Uterus (tissue), 2 donors: ENCODE results near the gene FSD1.

Source experiments
- POLR2A ChIP-seq, 2 donors: fragments of 450-650 bp; IDR thresholded peaks; one replicate each; pipeline ENCODE4 v1.6.1; 2016; ENCODE audit warnings: antibody characterized with exemption in 2 of 2, mild to moderate bottlenecking in 1 of 2, moderate library complexity in 1 of 2
- TF ChIP-seq, protein P1 (sequence below), 4 experiments: fragments of 200-600 bp in 2 of 4; fragments of 450-650 bp in 2 of 4; sonication (generic) in 2 of 4; IDR thresholded peaks; one replicate each; pipeline ENCODE4 v1.5.1; 2016 to 2019; ENCODE audit warnings: antibody characterized with exemption in 4 of 4, mild to moderate bottlenecking in 2 of 4, moderate library complexity in 1 of 4

DNA sequence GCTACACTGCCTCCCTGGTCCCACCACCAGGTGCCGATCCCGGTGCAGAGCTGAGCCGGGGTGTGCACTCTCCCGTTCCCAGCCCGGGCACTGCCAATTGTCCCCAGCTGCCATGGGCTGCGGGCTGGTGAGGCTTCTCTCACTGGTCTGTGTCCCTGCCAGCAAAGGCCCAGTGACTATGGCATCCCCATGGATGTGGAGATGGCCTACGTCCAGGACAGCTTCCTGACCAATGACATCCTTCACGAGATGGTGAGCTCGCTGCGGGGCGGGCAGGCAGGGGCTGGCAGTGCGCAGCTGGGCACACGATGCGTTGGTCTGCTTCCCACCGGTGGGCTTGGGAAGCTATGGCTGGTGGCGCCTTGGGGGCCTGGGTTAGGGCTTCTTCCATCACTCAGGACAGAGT is 53.5 kb downstream of the FSD1 start:
- TF ChIP-seq, protein P1, sequence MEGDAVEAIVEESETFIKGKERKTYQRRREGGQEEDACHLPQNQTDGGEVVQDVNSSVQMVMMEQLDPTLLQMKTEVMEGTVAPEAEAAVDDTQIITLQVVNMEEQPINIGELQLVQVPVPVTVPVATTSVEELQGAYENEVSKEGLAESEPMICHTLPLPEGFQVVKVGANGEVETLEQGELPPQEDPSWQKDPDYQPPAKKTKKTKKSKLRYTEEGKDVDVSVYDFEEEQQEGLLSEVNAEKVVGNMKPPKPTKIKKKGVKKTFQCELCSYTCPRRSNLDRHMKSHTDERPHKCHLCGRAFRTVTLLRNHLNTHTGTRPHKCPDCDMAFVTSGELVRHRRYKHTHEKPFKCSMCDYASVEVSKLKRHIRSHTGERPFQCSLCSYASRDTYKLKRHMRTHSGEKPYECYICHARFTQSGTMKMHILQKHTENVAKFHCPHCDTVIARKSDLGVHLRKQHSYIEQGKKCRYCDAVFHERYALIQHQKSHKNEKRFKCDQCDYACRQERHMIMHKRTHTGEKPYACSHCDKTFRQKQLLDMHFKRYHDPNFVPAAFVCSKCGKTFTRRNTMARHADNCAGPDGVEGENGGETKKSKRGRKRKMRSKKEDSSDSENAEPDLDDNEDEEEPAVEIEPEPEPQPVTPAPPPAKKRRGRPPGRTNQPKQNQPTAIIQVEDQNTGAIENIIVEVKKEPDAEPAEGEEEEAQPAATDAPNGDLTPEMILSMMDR (IDR thresholded peaks at IDR 0.05): no peak
- no peak for TF ChIP-seq POLR2A (IDR thresholded peaks at IDR 0.05)
